HEK293 (cell line): Measurements from ENCODE around the gene KRT71.

Experiments used
- CTCF ChIA-PET: fragments of 350-600 bp; formaldehyde crosslinking; extraction: SDS; loops from one replicate; lab custom pipeline; 2021; ENCODE audit warnings: antibody characterized with exemption; lab: Yijun Ruan, JAX
- POLR2A ChIA-PET: fragments of 300-600 bp; formaldehyde crosslinking; extraction: SDS; loops from one replicate; lab custom pipeline; 2020; ENCODE audit warnings: antibody characterized with exemption, inconsistent platforms; lab: Yijun Ruan, JAX
- H3K27ac ChIP-seq: fragments of 200-500 bp; sonication (Bioruptor generic); 2 replicates; pipeline ENCODE4 v1.5.1; 2014; ENCODE audit warnings: low read depth, low read length, control low read depth, inconsistent platforms; ENCODE audit errors: extremely low read depth
- H3K36me3 ChIP-seq, 2 experiments: fragments of 200-500 bp in 1 of 2; sonication (Bioruptor generic) in 1 of 2; 1 replicate in 1 of 2; 2 replicates in 1 of 2; pipeline ENCODE4 v1.5.1; 2014 to 2017; ENCODE audit warnings: inconsistent platforms in 2 of 2, low read length in 2 of 2; ENCODE audit not compliant: control insufficient read depth in 2 of 2, insufficient read depth in 1 of 2
- H3K4me1 ChIP-seq: fragments of 200-500 bp; sonication (Bioruptor generic); 2 replicates; pipeline ENCODE4 v1.5.1; 2014; ENCODE audit warnings: mild to moderate bottlenecking, low read length, inconsistent platforms; ENCODE audit not compliant: control insufficient read depth, insufficient read depth
- H3K4me3 ChIP-seq: 2 replicates; pipeline ENCODE4 v1.5.1; 2011; ENCODE audit warnings: low read depth, mild to moderate bottlenecking, control low read depth, low read length, moderate library complexity
- H3K9me3 ChIP-seq: fragments of 200-500 bp; sonication (Bioruptor generic); 2 replicates; pipeline ENCODE4 v1.5.1; 2014; ENCODE audit warnings: low read depth, low read length, inconsistent platforms; ENCODE audit not compliant: control insufficient read depth, insufficient read depth
- BCL11B ChIP-seq: fragments of 450-650 bp; formaldehyde crosslinking; IDR thresholded peaks from 2 replicates; pipeline ENCODE4 v1.5.1; 2016; ENCODE audit warnings: low read depth, missing biosample characterization, missing genetic modification characterization
- HOXD13 ChIP-seq: sonication (generic); formaldehyde crosslinking; IDR thresholded peaks from 2 replicates; pipeline ENCODE4 v1.8.0; 2022; ENCODE audit warnings: missing genetic modification reagents, borderline replicate concordance
- KLF10 ChIP-seq: fragments of 450-650 bp; IDR thresholded peaks from 2 replicates; pipeline ENCODE4 v1.5.1; 2018; ENCODE audit warnings: missing biosample characterization, mild to moderate bottlenecking, missing genetic modification characterization
- MZF1 ChIP-seq: fragments of 450-650 bp; formaldehyde crosslinking; IDR thresholded peaks from 2 replicates; pipeline ENCODE4 v1.5.1; 2017; ENCODE audit warnings: missing biosample characterization, missing genetic modification characterization, borderline replicate concordance
- OSR2 ChIP-seq: fragments of 450-650 bp; formaldehyde crosslinking; IDR thresholded peaks from 2 replicates; pipeline ENCODE4 v1.5.1; 2016; ENCODE audit warnings: missing biosample characterization, missing genetic modification characterization
- ZBTB48 ChIP-seq: fragments of 450-650 bp; formaldehyde crosslinking; IDR thresholded peaks from 2 replicates; pipeline ENCODE4 v1.5.1; 2016; ENCODE audit warnings: missing biosample characterization, missing genetic modification characterization
- ZBTB7A ChIP-seq: fragments of 450-650 bp; formaldehyde crosslinking; IDR thresholded peaks from 2 replicates; pipeline ENCODE4 v1.5.1; 2016; ENCODE audit warnings: low read depth, missing biosample characterization, missing genetic modification characterization
- ZNF175 ChIP-seq: fragments of 450-650 bp; formaldehyde crosslinking; IDR thresholded peaks from 2 replicates; pipeline ENCODE4 v1.5.1; 2016; ENCODE audit warnings: missing biosample characterization, missing genetic modification characterization
- ZNF2 ChIP-seq: fragments of 450-650 bp; formaldehyde crosslinking; IDR thresholded peaks from 2 replicates; pipeline ENCODE4 v1.5.1; 2016; ENCODE audit warnings: missing biosample characterization, missing genetic modification characterization
- ZNF202 ChIP-seq: fragments of 450-650 bp; formaldehyde crosslinking; IDR thresholded peaks from 2 replicates; pipeline ENCODE4 v1.5.1; 2016; ENCODE audit warnings: missing biosample characterization, missing genetic modification characterization, borderline replicate concordance
- ZNF221 ChIP-seq: fragments of 450-650 bp; formaldehyde crosslinking; IDR thresholded peaks from 2 replicates; pipeline ENCODE4 v1.5.1; 2017; ENCODE audit warnings: missing biosample characterization, missing genetic modification characterization, borderline replicate concordance
- ZNF26 ChIP-seq: fragments of 450-650 bp; formaldehyde crosslinking; IDR thresholded peaks from 2 replicates; pipeline ENCODE4 v1.5.1; 2016; ENCODE audit warnings: missing biosample characterization, missing genetic modification characterization
- ZNF37A ChIP-seq: fragments of 450-650 bp; IDR thresholded peaks from 2 replicates; pipeline ENCODE4 v1.5.1; 2018; ENCODE audit warnings: missing biosample characterization, missing genetic modification characterization
- ZNF398 ChIP-seq: fragments of 450-650 bp; formaldehyde crosslinking; IDR thresholded peaks from 2 replicates; pipeline ENCODE4 v1.5.1; 2017; ENCODE audit warnings: missing biosample characterization, missing genetic modification characterization
- ZNF416 ChIP-seq: fragments of 450-650 bp; formaldehyde crosslinking; IDR thresholded peaks from 2 replicates; pipeline ENCODE4 v1.5.1; 2016; ENCODE audit warnings: missing biosample characterization, missing genetic modification characterization
- ZNF514 ChIP-seq: fragments of 450-650 bp; formaldehyde crosslinking; IDR thresholded peaks from 2 replicates; pipeline ENCODE4 v1.5.1; 2016; ENCODE audit warnings: missing biosample characterization, missing genetic modification characterization
- ZNF626 ChIP-seq: fragments of 450-650 bp; sonication (Bioruptor Pico); formaldehyde crosslinking; IDR thresholded peaks from 2 replicates; pipeline ENCODE4 v1.5.1; 2018; ENCODE audit warnings: missing biosample characterization, missing genetic modification characterization, inconsistent platforms
- ZNF639 ChIP-seq: fragments of 450-650 bp; formaldehyde crosslinking; IDR thresholded peaks from 2 replicates; pipeline ENCODE4 v1.5.1; 2016; ENCODE audit warnings: missing biosample characterization, missing genetic modification characterization
- ZNF645 ChIP-seq: fragments of 450-650 bp; formaldehyde crosslinking; IDR thresholded peaks from 2 replicates; pipeline ENCODE4; 2016; ENCODE audit warnings: missing biosample characterization, missing genetic modification characterization
- ZNF658 ChIP-seq: fragments of 450-650 bp; formaldehyde crosslinking; IDR thresholded peaks from 2 replicates; pipeline ENCODE4; 2016; ENCODE audit warnings: missing biosample characterization, missing genetic modification characterization
- ZNF792 ChIP-seq: fragments of 450-650 bp; formaldehyde crosslinking; IDR thresholded peaks from 2 replicates; pipeline ENCODE4 v1.5.1; 2016; ENCODE audit warnings: missing biosample characterization, missing genetic modification characterization
- ZSCAN5A ChIP-seq: fragments of 450-650 bp; formaldehyde crosslinking; IDR thresholded peaks from 2 replicates; pipeline ENCODE4 v1.5.1; 2016; ENCODE audit warnings: missing biosample characterization, missing genetic modification characterization
- TF ChIP-seq, protein P1 (sequence below): fragments of 450-650 bp; formaldehyde crosslinking; IDR thresholded peaks from 2 replicates; pipeline ENCODE4 v1.5.1; 2016; ENCODE audit warnings: missing biosample characterization, missing genetic modification characterization, low read depth
- TF ChIP-seq, protein P2 (sequence below): fragments of 450-650 bp; formaldehyde crosslinking; IDR thresholded peaks from 2 replicates; pipeline ENCODE4 v1.5.1; 2016; ENCODE audit warnings: missing biosample characterization, missing genetic modification characterization

Gene KRT71

GRCh38 chr12:52557476-52557875 is 4.5 kb upstream of the KRT71 start:
- ChIA-PET POLR2A (no interaction called here), CTCF (interaction anchor here (0.6 to 0.9 kb wide), 4 partner anchors 9 to 441 kb away, joined by 3 read pairs; no protein-coding TSS in a partner anchor)
- Histone ChIP-seq H3K4me1 (no peaks in the 10 kb centered on the region), H3K4me3 (no peak overlapping the region), H3K27ac (no peak overlapping the region), H3K36me3 (no peaks in the 10 kb centered on the region), H3K9me3 (no peaks in the 10 kb centered on the region)
- TF ChIP-seq ZNF175 (no peak), ZNF658 (tag by site-specific recombination) (no peak), ZNF514 (no peak), ZBTB48 (tag by site-specific recombination) (no peak), ZNF645 (tag by site-specific recombination) (no peak), ZNF2 (tag by site-specific recombination) (no peak), BCL11B (no peak), ZNF792 (tag by site-specific recombination) (no peak), KLF10 (tag by site-specific recombination) (no peak), ZNF26 (no peak), ZBTB7A (tag by site-specific recombination) (no peak)
- TF ChIP-seq, protein P1, sequence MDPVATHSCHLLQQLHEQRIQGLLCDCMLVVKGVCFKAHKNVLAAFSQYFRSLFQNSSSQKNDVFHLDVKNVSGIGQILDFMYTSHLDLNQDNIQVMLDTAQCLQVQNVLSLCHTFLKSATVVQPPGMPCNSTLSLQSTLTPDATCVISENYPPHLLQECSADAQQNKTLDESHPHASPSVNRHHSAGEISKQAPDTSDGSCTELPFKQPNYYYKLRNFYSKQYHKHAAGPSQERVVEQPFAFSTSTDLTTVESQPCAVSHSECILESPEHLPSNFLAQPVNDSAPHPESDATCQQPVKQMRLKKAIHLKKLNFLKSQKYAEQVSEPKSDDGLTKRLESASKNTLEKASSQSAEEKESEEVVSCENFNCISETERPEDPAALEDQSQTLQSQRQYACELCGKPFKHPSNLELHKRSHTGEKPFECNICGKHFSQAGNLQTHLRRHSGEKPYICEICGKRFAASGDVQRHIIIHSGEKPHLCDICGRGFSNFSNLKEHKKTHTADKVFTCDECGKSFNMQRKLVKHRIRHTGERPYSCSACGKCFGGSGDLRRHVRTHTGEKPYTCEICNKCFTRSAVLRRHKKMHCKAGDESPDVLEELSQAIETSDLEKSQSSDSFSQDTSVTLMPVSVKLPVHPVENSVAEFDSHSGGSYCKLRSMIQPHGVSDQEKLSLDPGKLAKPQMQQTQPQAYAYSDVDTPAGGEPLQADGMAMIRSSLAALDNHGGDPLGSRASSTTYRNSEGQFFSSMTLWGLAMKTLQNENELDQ: no peak
- TF ChIP-seq, protein P2, sequence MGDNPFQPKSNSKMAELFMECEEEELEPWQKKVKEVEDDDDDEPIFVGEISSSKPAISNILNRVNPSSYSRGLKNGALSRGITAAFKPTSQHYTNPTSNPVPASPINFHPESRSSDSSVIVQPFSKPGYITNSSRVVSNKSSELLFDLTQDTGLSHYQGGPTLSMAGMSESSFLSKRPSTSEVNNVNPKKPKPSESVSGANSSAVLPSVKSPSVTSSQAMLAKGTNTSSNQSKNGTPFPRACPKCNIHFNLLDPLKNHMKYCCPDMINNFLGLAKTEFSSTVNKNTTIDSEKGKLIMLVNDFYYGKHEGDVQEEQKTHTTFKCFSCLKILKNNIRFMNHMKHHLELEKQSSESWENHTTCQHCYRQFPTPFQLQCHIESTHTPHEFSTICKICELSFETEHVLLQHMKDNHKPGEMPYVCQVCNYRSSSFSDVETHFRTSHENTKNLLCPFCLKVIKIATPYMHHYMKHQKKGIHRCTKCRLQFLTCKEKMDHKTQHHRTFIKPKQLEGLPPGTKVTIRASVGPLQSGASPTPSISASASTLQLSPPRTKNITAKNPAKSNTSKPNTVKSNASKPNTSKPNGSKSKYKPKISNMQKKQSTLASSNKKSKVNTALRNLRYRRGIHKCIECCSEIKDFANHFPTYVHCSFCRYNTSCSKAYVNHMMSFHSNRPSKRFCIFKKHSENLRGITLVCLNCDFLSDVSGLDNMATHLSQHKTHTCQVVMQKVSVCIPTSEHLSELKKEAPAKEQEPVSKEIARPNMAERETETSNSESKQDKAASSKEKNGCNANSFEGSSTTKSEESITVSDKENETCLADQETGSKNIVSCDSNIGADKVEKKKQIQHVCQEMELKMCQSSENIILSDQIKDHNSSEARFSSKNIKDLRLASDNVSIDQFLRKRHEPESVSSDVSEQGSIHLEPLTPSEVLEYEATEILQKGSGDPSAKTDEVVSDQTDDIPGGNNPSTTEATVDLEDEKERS (tag by site-specific recombination): no peak

DNA sequence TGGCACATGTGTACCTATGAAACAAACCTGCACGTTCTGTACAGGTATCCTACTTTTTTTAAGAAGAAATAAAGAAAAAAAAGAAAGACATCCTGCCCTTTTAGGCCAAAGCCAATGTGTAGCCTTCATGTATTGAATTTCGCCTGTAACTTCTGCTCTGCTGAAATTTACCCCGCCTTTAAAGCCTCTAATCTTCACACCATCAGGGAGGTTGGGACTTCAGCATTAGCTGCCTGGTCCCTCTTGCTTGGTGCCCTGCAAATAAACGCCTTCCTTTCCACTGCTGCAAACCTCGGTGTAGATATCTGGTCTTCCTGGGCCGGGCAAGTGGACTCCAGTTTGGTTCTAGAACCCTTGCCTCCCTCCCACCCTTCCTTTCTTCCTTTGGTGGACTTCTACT is 2.6 kb upstream of the KRT71 start:
- ChIA-PET POLR2A (no interaction called here), CTCF (interaction anchor here (0.6 to 2.5 kb wide), 2 partner anchors 44 to 183 kb away, joined by 3 to 6 read pairs; no protein-coding TSS in a partner anchor)
- H3K4me1 ChIP-seq: no peaks in the 10 kb centered on the region
- no peaks in the 10 kb centered on the region for H3K9me3 ChIP-seq
- H3K4me3 ChIP-seq: no peak overlapping the region
- H3K27ac ChIP-seq: no peak overlapping the region
- H3K36me3 ChIP-seq: no peaks in the 10 kb centered on the region
- TF ChIP-seq ZSCAN5A (tag by site-specific recombination) (no peak), ZNF37A (tag by site-specific recombination) (no peak), OSR2 (tag by site-specific recombination) (no peak), ZNF221 (tag by site-specific recombination) (no peak), ZNF416 (tag by site-specific recombination) (no peak), MZF1 (tag by site-specific recombination) (no peak), ZNF398 (tag by site-specific recombination) (no peak), ZNF626 (no peak), HOXD13 (no peak), ZNF639 (tag by site-specific recombination) (no peak), ZNF202 (tag by site-specific recombination) (no peak)
